Activated naive CD4-positive, alpha-beta T cell (primary cell): ENCODE data around the gene DCUN1D1.

ENCODE experiments used
- DNase-seq, 4 experiments: peaks; one replicate each; lab custom pipeline; 2025; lab: John Stamatoyannopoulos, UW

The DCUN1D1 gene

DNA sequence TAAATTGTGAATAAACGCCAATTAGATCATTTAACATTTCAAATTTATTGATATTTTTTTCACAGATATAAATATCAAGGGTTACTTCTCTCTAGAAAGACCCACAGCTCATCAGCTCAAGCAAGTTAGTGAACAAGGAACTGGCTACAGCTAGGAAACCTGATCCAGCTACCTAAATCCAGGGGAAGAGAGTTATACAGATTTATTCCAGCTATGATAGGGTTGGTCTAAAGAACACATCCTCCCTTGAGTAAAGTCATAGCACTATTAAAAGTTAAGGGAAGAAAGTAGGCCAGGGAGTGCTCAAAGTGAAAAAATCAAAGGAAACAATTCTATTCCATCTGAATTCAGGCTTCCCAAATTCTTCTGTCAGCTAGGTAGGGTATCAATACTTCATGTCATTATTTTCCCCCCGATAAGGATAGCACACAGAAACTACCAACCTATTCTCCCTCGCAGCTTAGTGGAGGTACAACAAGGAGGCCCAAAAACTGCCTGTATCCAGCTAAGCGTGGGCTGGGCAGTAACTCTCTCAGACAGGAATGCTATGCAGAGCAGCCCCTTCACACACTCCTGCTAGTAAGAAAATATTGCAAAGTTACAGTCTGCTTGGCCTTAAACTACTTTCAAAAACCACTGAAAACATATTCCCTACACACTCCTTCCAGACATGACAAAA, 44.0 kb downstream of the DCUN1D1 start:
- DNase-seq, result no peak

DNA sequence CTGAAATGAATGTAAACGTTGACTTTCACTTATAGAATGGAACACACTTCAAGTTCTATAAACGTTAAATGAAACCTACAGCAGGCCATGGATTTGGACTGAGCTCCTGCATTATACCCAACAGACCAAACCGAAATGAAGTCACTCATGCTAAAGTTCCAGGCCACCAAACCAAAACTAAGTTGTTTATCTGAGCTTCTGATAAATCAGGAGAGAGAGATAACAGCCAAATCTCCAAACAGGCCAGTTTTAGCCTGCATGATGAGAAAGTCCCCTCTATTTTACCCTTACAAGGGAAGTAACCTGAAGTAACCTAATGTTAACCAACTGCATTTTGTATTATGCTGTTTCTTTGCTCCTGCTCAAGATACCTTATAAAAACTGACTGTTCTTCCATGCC, 44.5 kb downstream of the DCUN1D1 start:
- DNase-seq, result no peak

DNA sequence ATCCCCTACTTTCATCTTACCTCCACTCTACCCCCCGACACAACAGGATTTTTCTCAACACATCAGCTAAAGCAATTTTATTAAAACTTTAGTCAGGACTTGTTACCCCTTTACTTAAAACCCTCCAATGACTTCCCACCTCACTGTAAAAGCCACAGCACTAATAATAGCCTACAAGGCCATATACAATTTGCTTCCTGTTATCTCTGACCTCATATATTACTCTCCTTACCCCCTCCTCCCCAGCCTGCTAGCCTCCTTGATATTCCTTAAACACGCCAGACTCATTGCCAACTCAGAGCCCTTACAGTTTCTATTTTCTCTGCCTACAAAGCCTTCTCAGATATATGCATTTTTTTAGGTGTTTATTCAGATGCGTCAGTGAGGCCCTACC, 54.4 kb downstream of the DCUN1D1 start:
- no peak for DNase-seq

DNA sequence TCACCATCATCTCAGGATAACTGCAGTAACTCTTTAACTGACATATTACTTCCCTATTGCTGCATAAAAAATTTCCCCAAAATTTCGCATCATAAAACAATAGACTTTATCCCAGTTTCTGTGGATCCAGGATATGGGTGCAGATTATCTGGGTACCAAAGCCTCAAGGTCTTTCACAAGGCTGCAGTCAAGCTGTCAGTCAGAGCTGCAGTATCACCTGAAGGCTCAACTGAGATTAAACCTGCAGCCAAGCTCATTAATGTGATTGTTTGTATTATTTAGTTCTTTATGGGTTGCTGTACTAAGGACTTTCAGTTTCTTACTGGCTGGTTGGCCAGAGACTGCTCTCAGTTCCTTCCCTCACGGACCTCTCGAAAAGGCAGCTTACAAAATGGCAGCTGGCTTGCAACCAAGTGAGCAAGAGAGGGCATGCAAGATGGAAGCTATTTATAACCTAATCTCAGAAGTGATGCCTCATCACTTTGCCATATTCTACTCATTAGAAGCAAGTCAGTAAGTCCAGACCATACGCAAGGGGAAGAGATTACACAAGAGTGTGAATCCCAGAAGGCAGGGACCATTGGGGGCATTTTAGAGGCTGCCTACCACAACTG, 54.9 kb downstream of the DCUN1D1 start:
- no peak for DNase-seq

DNA sequence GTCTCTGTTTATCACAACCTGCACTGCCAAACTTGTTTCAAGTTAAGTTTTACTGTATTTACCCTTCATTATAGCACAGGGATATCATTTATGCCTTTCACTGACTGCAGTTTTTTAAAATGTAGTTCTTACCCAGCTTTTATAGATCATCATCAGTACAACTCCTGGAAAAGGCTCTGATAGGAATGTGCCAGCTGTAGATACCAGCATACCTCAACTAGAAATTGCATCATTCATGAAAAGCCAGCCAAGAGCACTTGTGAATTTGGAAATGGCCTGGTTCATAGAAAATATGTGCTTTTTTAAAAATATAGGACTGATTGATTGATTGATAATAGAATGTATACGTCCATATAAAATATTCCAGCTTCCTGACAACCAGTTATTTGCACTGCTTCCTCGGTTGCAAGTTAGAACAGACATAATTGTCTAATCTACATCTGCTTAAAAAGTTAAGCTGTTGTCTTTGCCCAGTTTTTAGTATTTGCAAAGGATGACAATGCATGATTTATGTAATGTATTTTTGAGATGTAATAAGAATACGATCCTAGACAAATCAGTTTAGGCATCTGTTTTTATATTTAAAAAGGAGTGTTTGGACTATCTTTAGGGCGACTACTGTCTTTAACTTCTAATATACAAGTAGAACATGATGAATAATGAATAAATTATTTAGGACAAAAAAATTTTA, 58.5 kb downstream of the DCUN1D1 start:
- no peak for DNase-seq

DNA sequence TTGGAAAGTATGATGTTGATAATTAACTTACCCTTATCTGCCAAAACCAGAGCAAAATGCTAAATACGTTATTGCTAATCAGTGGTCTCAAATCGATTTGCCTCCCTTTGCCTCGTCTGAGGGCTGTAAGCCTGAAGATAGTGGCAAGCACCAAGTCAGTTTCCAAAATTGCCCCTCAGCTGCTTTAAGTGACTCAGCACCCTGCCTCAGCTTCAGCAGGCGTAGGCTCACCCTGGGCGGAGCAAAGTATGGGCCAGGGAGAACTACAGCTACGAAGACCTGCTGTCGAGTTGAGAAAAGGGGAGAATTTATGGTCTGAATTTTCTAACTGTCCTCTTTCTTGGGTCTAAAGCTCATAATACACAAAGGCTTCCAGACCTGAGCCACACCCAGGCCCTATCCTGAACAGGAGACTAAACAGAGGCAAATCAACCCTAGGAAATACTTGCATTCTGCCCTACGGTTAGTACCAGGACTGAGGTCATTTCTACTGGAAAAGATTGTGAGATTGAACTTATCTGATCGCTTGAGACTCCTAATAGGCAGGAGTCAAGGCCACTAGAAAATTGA, 59.7 kb downstream of the DCUN1D1 start:
- no peak for DNase-seq

DNA sequence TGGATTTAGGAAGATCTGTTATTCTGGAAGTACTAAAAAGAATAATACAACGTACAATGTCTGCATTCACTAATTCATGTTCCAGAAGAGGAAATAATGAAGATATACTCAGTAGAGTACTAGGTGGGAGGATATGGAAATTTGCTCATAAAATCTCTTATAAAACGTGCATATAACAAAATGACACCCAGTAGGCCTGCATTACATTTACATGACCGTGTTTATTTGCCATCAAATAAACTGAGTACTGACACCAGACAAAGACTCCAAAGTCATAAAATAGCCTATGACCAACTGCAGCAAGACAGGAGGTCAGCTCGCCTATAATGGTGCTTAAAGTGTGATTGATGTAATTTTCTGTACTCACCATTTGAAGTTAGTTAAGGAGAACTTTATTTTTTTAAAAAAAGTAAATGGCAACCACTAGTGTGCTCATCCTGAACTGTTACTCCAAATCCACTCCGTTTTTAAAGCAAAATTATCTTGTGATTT, 60.4 kb downstream of the DCUN1D1 start:
- DNase-seq, result no peak

DNA sequence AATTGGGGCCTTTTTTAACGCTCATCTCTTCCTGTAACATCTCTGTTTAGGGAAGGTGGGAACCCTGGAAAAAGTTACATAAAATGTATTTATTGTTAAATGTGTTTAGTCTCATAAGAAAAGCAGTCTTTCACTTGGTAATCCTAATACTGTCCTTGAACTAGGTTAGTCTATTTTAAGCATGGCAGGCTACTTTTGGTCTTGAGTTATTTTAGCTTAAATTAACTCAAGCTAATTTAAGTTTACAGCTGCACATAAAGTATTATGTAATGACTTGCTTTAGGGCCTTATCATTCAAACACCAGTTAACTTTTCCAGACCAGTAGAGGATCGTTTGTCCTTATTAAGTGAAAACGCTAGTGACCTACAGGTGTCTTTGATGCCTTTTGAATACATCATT, 63.2 kb downstream of the DCUN1D1 start:
- DNase-seq, result no peak

DNA sequence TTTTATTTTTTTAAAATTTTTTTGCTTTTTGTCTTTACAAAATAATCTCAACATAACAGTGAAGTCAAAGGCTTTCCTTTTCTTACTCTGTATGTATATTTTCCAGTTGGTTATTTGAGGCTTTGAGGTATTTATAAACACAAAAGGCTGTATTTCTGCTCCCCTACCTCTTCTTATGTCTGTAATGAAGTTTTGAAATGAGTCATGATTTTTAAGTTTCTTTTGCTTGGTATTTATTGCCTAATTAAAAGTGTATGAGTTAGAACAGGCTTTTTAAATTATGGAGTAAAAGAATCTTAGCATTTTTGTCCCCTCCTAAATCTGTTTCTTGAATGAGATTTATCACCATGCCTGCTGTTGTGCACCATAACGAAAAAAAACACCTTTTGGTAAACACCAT, 66.0 kb downstream of the DCUN1D1 start:
- no peak for DNase-seq

DNA sequence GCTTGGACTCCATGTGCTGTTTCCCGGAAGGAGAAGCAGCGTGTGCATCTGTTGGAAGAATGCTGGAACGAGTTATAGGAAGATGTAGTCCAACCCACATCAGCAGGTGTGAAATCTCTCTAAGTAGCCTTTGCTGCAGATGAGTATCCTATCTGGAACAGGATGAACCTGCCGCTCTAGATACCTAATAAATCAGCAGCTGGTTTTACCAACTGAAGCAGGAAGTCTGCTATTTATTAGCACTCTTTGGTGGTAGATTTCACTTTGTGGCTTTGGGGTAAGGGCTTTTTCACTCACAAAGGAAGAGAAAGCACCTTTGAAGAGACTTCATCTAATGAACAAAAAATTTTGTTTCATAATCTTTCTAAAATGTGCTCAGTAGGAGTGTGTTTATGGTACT, 66.4 kb downstream of the DCUN1D1 start:
- no peak for DNase-seq

DNA sequence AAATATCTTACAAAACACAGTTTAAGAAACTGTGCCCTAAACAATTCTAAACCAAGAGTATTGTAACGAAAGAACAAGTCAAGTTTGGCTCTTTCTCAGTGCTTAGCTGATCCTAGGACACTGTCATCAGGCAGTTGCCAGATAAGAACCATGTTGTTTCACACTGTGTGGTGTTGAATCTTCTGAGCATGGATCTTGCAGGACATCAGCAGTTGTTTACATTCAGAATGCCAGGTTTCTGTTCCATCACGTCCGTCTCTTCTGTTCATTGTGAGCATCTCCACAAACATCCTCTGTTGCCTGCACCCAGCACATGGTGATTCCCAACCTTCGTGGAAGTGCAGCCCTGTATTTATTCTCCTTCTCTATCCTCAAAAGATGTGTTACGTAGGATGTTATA, 67.9 kb downstream of the DCUN1D1 start:
- DNase-seq, result no peak

DNA sequence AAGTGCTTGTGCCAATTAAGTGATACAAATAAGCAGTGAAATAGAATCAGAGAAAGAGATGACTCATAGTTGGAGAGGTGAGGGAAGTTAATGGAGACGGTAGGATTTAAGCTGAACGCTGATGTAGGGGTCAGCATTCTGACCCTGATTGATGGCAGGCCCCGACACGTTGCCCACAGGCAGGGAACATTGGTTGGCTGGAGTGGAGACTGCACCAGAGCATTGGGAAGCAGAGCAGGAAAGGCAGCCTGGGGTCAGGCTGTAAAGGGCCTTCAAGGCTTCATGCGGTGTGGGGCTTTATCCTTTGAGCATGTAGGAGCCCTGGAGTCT, 68.6 kb downstream of the DCUN1D1 start:
- no peak for DNase-seq

DNA sequence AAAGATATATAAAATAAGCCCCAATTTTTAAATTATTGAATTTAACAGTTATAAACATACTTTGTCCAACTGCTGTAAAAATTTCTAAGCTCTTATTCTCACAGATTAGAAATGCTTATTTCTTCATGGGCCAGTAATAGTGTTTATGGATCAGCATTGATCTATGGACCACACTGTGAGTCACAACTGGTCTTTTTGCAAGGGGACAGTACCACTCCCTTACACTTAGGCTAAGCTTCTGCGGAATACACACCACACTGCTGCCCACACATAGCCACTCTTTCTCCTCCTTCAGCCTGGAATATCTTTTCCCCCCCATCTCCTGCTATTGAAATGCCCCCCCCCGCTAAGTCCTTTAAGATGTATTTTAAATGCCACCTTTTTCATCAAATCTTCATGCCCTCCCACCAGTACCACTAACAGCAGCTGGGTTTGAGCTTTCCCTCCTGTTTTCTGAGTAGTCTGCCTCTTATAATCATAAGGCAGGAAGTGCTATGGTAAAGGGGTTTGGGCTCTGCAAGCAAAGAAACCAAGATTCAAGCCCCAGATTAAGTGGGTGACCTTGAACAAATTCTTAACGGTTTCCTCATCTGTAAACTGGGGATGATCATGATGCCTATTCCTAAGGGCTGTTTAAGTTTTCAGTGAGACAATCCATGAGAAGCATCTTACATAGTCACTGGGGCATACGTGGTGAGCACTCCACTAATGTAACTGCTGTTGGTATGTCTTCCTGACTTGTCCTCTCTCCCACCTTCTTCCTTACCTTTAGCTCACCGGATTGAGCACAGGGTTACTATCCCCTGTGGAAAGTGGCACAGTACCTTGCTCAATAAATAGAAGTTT, 69.2 kb downstream of the DCUN1D1 start:
- no peak for DNase-seq

DNA sequence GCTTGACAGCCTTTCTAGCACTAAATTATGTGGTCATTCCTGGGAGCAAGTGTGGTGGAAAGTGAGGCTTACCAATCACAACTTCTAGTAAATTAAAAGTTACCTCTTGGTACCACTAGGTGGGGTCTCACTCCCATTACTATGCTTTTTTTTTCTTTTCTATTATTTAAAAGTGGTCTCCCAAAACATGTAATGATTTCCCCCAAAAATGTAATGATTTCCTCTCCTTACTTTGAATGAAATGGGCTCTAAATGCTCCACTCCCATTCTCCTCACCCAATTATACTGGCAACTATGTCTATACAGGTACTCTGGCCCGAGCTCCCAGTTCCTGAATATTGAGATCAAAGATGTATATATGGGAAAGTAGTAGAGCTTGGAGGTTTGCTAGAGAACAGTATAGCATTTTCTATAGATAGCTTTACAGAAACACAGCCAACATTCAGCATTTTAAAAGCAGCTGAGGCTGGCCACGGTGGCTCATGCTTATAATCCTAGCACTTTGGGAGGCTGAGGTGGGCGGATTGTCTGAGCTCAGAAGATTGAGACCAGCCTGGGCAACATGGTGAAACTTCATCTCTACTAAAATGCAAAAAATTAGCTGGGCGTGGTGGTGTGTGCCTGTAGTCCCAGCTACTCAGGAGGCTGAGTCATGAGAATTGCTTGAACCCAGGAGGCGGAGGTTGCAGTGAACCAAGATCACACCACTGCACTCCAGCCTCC, 70.9 kb downstream of the DCUN1D1 start:
- no peak for DNase-seq

DNA sequence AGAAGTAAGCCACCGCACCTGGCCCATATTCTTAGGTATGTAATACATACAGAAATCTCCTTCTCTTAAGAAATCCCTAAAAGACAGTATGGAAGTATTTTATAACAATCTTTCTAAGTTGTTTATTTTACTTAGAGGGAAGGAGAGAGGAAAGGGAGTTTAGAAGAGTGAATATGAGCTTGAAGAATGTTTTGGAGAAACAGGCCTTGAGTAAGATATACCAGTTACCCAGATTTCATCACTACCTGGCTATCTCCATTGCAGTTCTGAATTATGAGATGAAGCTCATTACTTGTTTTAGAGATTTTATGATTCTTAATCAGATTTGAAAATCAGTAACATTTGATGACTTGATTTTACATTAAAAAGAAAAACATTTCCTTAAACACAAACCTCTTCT, 71.9 kb downstream of the DCUN1D1 start:
- no peak for DNase-seq

DNA sequence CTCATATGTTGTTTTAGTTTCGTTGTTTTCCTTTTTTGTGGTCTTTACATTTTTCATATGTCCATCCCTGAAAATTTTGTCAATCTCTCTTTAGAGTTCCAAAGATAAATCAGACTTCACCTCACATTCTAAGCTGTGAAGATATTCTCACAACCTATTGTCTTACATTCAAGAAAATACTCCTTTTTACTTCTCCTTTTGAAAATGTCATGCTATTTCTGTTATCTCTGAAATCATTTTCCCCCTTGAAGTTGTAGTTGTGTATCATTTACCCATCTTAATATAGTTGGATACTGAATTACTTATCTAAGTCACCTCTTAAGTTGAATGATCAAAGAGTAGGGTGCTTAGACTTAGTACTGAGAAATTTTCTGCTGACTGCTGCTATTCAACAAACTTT, 74.3 kb downstream of the DCUN1D1 start:
- no peak for DNase-seq

DNA sequence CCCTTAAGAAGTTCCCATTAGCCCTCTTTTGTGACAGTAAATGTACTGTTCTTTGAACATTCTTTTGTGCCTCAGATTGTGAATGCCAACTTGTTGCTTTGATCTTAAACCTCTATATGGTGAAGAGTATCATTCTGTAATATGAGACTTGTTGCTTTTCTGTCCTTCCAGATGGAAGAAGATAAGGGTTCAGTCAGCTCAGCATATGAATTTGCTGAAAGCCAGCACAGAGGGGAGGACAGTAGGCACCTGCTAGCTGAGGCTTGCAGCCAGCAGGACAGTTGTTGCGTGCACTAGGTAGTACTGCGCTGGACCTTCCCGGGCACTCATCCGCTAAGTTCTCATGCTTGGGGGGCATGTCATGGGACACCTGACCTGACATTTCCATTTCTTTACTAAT, 74.7 kb downstream of the DCUN1D1 start:
- DNase-seq, result no peak

DNA sequence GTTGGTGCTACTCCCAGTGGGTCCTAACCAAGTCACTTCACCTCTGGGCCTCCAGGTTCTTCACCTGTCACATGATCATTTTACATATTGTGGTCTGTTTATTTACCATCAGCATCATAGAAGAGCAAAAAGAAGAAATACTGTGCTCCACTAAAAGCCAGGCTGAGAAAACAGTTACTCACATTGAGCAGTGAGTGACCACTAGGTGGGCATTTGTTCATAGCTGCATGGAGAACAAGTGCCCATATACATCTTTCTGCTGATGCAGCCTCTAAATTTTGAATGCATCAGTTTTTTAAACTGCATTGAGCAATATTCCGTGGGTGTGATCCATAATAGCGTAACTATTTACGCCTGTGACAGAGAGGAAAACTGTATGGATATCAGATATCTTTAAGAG, 76.2 kb downstream of the DCUN1D1 start:
- DNase-seq, result no peak

DNA sequence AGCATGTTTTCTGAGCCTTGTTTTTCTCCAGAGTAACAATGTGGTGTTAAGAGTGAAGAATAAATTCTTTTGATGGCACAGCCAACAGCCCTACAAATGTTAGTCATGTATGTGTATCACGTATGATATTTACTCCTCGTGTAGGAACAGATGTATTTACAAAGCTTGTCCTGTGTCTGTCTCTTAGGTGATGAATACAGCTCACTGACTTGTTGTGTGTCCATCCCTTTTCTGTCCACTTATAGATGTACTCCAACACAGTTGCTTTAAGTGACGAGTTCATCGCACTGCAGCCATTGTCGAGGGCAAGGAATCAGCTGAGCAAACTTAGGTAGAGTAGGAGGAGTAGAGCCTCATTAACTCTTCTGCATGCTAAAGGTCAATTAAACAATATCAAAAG, 78.1 kb downstream of the DCUN1D1 start:
- DNase-seq, result no peak

DNA sequence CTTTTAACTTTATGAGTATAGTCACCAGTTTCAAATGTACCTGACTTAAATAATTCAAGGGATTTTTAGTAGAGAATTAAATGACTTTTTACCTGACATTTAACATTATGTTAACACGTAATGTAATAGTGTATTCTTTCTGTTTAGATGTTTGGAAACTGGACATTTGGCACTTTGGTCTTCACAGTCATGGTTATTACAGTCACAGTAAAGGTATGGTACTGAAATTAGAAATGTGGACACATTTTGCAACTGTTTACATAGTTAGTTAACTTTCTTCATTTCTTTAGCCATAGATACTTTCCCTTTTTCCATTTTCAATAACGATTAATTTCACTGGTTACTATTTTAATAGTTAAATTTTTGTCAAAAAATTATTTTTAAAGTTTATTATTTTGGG, 83.8 kb downstream of the DCUN1D1 start:
- DNase-seq, result no peak

DNA sequence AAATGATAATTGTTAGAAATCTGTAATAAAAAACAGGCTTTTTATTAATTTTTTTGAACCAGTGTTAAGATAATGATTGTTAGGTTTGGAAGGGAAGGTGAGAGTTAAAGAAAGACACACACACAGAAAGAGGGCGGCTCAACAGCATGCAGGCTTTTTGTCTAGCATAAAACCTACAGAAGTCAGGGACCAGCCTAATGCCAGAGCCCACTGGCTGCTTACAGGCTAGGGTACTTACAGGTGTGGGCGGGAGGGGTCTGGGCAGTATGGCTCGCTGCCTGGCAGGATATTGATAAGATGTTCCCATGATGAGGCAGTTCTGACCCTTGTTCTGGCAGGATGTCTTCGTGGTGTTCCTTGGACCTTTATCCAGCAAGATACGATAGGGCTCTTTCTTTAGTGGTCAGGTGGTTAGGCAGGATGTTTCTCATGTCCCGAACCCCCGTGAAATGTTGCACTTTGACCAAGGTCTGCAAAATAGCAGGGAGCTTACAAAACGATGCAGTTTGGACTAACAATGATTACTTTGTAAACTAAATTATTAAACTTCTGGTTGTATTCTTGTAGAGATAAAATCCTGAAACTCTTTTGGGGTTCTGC, 84.7 kb downstream of the DCUN1D1 start:
- no peak for DNase-seq
